Panc1 (cell line): ENCODE measurements around the gene ACACA. TPM values are rescaled to one million over a fixed set of nuclear protein-coding genes. Genes with fewer than 3 reads are reported as not detected.

Experiments used
- ATAC-seq: fragments of 200-7000 bp; cut with Tn5 transposase; 2 replicates; pipeline ENCODE4 v1.9.1; 2020; ENCODE audit warnings: mild to moderate bottlenecking, moderate library complexity
- BruUV-seq: library from RNA; stranded (reverse); fragments of 400-500 nt; replicated peaks from 2 replicates; lab custom pipeline; 2021; lab: Mats Ljungman, UMichigan
- CTCF ChIA-PET: fragments of 300-600 bp; sonication (Branson Sonifier 250); formaldehyde crosslinking; loops from one replicate; lab custom pipeline; 2022; ENCODE audit warnings: antibody characterized with exemption; lab: Charles Lee
- POLR2A ChIA-PET: fragments of 300-600 bp; sonication (Branson Sonifier 250); formaldehyde crosslinking; loops from one replicate; lab custom pipeline; 2022; ENCODE audit warnings: antibody characterized with exemption; lab: Charles Lee
- DNase-seq: peaks from one replicate; pipeline ENCODE4 v3.0.0-alpha.2; 2010; ENCODE audit warnings: low read depth, low spot score
- H3K27ac ChIP-seq: 2 replicates; pipeline ENCODE4 v1.5.1; 2011; ENCODE audit warnings: mild to moderate bottlenecking, low read length, inconsistent platforms
- H3K27me3 ChIP-seq: fragments of 200-500 bp; sonication (Bioruptor generic); 2 replicates; pipeline ENCODE4 v1.6.0; 2014; ENCODE audit warnings: low read length, inconsistent platforms; ENCODE audit not compliant: control insufficient read depth, insufficient read depth
- H3K36me3 ChIP-seq: fragments of 200-500 bp; sonication (Bioruptor generic); 2 replicates; pipeline ENCODE4 v1.5.1; 2014; ENCODE audit warnings: inconsistent platforms, mild to moderate bottlenecking, low read length, moderate library complexity; ENCODE audit not compliant: control insufficient read depth, insufficient read depth
- H3K4me1 ChIP-seq: 2 replicates; pipeline ENCODE4 v1.5.1; 2011; ENCODE audit warnings: inconsistent platforms, mild to moderate bottlenecking, low read length, moderate library complexity; ENCODE audit not compliant: control insufficient read depth, insufficient read depth
- H3K4me3 ChIP-seq, 2 experiments: 2 replicates each; pipeline ENCODE4 v1.5.1; 2011 to 2012; ENCODE audit warnings: low read depth in 2 of 2, low read length in 2 of 2, mild to moderate bottlenecking in 2 of 2, inconsistent platforms in 1 of 2, moderate library complexity in 1 of 2
- H3K9me3 ChIP-seq: fragments of 200-500 bp; sonication (Bioruptor generic); 2 replicates; pipeline ENCODE4 v1.5.1; 2014; ENCODE audit warnings: low read depth, mild to moderate bottlenecking, inconsistent platforms, low read length, moderate library complexity; ENCODE audit not compliant: control insufficient read depth, insufficient read depth
- CTCF ChIP-seq: fragments of 450-650 bp; IDR thresholded peaks from 2 replicates; pipeline ENCODE4 v1.5.1; 2017; ENCODE audit warnings: mild to moderate bottlenecking
- POLR2AphosphoS5 ChIP-seq: IDR thresholded peaks from 2 replicates; pipeline ENCODE4 v1.6.1; 2012; ENCODE audit warnings: mild to moderate bottlenecking, low read depth, low read length, moderate library complexity
- REST ChIP-seq, 2 experiments: IDR thresholded peaks; 2 replicates each; pipeline ENCODE4 v1.6.1; 2011 to 2012; ENCODE audit warnings: low read depth in 2 of 2, control low read depth in 1 of 2, low read length in 1 of 2, mild to moderate bottlenecking in 1 of 2, moderate library complexity in 1 of 2; ENCODE audit not compliant: insufficient read depth in 1 of 2
- SIN3A ChIP-seq: IDR thresholded peaks from 2 replicates; pipeline ENCODE4 v1.6.1; 2012; ENCODE audit warnings: low read depth, mild to moderate bottlenecking, low read length, moderate library complexity, borderline replicate concordance; ENCODE audit not compliant: insufficient read depth
- TCF7L2 ChIP-seq: IDR thresholded peaks from 2 replicates; pipeline ENCODE4 v1.6.1; 2011; ENCODE audit warnings: mild to moderate bottlenecking, low read depth, low read length, inconsistent platforms
- in situ Hi-C: cut with HindIII; loops from 2 replicates; pipeline ENCODE4 v1.10.0; 2016; ENCODE audit warnings: low sequenced_read_pairs, low pct_unique_long_range_greater_than_20kb
- intact Hi-C: fragments of 100-400 bp; cut with micrococcal nuclease; formaldehyde crosslinking; loops from one replicate; pipeline ENCODE4 v1.10.0; 2022; ENCODE audit not compliant: unreplicated experiment
- total RNA-seq: library from RNA; stranded (reverse); gene quantifications from one replicate; pipeline ENCODE4 v1.2.1, GENCODE V29; 2021; ENCODE audit not compliant: unreplicated experiment

Gene ACACA
- total RNA-seq, 1 experiment from 2014 or later: 131 TPM

- Histone ChIP-seq H3K4me3 (no peak overlapping the region), H3K27ac (no peak overlapping the region), H3K36me3 (peaks cover 14% of the 10 kb centered on the region; the same call in 1 of the 2 replicates), H3K4me1 (no peaks in the 10 kb centered on the region), H3K9me3 (no peaks in the 10 kb centered on the region), H3K27me3 (no peaks in the 10 kb centered on the region)
- ATAC-seq (no peak), DNase-seq (no peak)
- CTCF ChIA-PET: no interaction called here
- intact Hi-C loops (no loop called here), in situ Hi-C loops (no loop called here)
- POLR2A ChIA-PET: no interaction called here
- TF ChIP-seq POLR2AphosphoS5 (no peak), TCF7L2 (no peak), SIN3A (no peak), REST (IDR thresholded peaks at IDR 0.05; ENCODE audit: insufficient read depth in 1 of 2, low read depth in 2 of 2, low read length in 1 of 2) (no peak), CTCF (no peak)
- no TSS peak for BruUV-seq
Measured at GRCh38 chr17:37130984-37131446, 275.6 kb downstream of the ACACA start.

- Histone ChIP-seq H3K27ac (no peak overlapping the region), H3K4me1 (no peaks in the 10 kb centered on the region), H3K4me3 (no peak overlapping the region), H3K9me3 (no peaks in the 10 kb centered on the region), H3K36me3 (peaks cover 17% of the 10 kb centered on the region), H3K27me3 (no peaks in the 10 kb centered on the region)
- intact Hi-C loops: no loop called here
- ChIA-PET CTCF (no interaction called here), POLR2A (no interaction called here)
- TF ChIP-seq TCF7L2 (no peak), CTCF (no peak), REST (IDR thresholded peaks at IDR 0.05; ENCODE audit: insufficient read depth in 1 of 2, low read depth in 2 of 2, low read length in 1 of 2) (no peak), POLR2AphosphoS5 (no peak), SIN3A (no peak)
- BruUV-seq: no TSS peak
- in situ Hi-C loops: no loop called here
- ATAC-seq (no peak), DNase-seq (no peak)
Measured at GRCh38 chr17:37124821-37125173, 281.8 kb downstream of the ACACA start.
